ENCODE results near the gene FCN2.
"Not testable (repeated sequence)": the region's sequence is repeated elsewhere in the genome, so short reads cannot be mapped to it uniquely, and the experiment has no call there.

FCN2 gene

GRCh38 chr9:134847752-134848432 lies 32.7 kb upstream of the FCN2 start:
- no peak for DNase-seq

DNA sequence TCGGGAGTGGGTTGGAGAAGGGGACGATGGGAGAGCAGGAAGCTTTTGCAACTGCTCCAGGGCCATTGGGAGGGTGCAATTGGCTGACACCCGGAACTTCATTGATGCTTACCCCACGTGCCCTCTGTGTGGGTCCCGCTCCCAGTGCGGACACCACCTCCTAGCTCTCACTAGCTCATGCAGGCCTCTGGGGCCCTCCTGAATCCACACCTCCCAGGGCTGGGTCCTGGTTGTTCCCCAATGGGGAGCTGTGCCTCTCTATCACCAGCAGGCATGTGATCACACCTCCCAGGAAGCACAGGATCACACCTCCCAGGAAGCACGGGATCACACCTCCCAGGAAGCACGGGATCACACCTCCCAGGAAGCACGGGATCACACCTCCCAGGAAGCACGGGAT lies 32.1 kb upstream of the FCN2 start:
- DNase-seq: no peak

DNA sequence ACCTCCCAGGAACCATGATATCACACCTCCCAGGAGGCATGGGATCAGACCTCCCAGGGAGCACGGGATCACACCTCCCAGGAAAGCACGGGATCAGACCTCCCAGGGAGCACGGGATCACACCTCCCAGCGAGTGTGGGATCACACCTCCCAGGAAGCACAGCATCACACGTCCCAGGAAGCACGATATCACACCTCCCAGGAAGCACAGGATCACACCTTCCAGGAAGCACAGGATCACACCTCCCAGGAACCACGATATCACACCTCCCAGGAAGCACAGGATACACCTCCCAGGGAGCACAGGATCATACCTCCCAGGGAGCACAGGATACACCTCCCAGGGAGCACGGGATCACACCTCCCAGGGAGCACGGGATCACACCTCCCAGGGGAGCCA lies 30.0 kb upstream of the FCN2 start:
- DNase-seq: no peak

DNA sequence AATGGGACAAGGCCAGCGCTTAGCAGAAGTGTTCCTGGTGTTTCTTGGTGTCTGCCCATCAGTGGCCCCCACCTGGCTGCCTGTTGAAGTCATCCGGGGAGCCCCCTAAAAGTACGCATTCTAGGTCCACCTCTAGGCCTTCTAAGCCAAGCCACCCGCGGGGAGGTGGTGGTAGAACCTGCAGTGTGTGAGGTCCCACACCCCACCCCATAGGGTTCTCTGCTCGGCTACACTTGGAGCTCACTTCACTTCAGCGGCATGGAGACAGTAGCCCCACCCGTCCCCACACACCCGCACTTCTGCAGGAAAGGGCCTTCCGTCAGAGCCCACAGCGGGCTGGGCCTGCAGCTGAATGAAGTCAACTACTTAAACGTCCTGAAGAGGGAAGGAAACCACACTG lies 29.6 kb upstream of the FCN2 start:
- no peak for DNase-seq

- DNase-seq: no peak
These were observed 27.5 kb upstream of the FCN2 start for GRCh38 chr9:134852906-134853654.

- DNase-seq: no peak
These were observed 26.7 kb upstream of the FCN2 start for GRCh38 chr9:134853893-134854292.

DNA sequence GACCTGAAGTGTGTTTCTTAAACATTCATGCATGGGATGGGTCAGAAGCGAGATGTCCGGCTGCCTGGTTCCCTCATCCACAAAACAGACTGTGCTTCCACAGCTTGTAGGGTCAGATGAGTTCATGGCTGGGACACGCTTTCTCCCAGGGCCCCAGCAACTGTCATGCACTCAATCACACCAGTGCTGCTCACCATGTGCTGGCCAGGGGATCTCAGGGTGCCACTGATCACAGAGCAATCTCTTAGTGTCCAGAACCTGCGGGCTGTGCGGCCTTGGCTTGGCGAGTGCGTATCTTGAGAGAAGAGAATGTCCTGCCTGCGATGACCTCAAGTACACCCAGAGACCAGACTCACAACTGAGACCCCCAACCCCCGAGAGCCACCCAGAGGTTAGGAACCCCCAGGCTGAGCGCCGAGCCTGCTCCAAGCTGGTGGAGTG lies 26.0 kb upstream of the FCN2 start:
- no peak for DNase-seq

GRCh38 chr9:134855231-134855899 lies 25.2 kb upstream of the FCN2 start:
- no peak for DNase-seq

- no peak for DNase-seq
These were observed 24.7 kb upstream of the FCN2 start for GRCh38 chr9:134855900-134856377.

- not testable (repeated sequence) for DNase-seq
These were observed 23.2 kb upstream of the FCN2 start for GRCh38 chr9:134857451-134857850.

- DNase-seq: no peak
These were observed 22.4 kb upstream of the FCN2 start for GRCh38 chr9:134858051-134858841.

DNA sequence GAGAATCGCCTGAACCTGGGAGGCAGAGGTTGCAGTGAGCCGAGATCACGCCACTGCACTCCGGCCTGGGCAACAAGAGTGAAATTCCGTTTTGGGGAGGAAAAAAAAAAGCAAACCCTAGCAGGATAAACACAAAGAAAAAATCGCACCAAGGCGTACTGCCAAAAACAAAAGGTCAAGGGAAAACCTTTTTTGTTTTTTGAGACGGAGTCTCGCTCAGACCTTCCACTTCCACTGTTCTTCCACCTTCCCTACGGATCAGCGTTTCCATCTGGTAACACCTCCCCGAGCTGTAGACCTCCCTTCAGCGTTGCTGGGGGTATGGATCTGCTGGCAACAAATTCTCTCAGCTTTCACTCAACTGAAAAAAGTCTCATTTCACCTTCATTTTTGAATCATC lies 20.1 kb upstream of the FCN2 start:
- no peak for DNase-seq

DNA sequence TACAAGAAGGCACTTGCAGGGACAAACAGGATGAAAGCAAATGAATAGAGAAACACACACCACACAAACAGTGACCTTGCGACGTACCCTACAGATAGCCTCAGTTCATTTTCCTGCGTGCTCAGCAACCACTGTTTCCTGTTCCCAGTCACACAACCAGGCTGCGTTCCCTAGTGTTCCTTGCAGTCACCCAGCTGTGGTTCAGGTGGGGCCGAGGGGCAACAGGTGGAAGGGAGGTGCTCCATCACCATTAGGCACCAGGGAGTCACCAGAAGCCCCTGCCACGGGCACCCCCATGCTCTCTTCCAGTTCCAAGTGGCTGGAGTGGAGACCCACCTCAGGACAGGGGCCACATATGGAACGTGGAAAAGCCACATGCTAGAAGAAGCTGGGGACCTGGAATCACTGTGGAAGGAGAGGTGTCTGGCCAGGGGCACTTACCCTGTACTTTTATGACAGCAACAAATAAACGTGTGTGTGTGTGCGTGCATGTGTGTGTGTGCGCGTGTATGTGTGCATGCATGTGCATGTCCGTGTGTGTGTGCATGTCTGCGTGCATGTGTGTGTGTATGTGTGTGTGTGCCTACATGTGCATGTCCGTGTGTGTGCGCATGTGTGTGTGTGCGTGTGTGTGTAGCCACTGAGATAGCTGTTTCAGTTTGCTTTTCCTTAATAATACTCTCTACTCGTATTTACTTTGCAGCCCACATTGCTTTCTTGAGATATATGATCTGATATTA lies 18.8 kb upstream of the FCN2 start:
- DNase-seq: no peak

GRCh38 chr9:134863306-134863902 lies 17.2 kb upstream of the FCN2 start:
- DNase-seq: no peak

DNA sequence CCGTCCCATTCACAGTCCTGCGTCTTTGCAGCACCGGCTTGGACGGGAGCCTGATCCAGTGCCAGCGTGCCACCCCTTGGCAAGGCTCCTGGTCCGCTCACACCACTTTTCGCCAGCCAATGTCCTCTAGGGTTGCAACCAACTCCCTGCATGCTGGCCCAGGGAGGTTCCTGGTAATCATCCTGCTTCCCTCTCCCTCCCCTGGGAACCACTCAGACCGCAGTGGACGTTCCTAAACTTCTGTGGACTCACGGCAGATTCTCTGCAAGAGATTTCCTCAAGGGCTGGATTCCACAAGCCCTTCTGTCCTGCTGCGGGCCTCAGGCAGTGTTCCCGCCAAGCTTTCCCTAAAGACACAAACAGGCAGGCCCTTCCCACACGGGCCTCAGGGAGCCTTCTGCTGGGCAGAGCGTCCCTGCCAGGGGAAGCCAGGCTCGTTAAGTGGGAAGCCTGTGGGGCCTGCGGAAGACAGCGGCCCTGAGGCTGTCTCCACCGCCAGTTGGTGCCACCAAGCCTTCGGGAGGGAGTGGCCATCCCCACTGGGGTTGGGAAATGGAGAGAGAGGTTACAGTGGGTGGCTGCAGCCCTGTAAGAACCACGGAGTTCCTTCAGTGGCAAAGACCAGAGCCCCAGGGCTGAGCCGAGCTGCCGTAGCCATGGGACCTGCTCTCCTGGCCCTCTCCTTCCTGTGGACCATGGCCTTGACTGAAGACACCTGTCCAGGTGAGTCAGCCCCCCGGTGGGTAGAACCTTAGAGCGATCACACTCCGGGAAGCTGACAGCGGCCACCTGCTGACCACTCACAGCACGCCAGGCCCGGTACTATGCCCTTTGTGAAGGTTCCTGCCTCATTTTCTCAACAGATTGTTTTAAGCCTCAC lies 16.4 kb upstream of the FCN2 start:
- DNase-seq: no peak

DNA sequence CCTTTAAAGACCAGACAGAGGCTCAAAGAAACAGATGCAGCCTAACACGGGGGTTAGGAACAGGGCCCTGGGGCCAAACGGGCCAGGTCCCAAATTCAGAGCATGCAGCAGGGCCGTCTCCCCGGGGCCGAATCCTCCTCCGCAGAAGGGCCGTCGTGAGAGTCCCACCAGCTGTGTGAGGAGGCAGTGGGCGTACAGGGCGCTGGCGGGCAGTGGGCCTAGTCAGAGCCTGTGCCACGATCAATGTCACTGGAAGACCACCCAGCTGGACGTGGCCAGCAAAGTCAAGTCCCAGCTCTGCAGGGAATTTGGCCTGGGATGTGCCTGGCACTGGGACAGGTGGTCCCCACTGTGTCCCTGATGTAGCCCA lies 15.8 kb upstream of the FCN2 start:
- no peak for DNase-seq

DNA sequence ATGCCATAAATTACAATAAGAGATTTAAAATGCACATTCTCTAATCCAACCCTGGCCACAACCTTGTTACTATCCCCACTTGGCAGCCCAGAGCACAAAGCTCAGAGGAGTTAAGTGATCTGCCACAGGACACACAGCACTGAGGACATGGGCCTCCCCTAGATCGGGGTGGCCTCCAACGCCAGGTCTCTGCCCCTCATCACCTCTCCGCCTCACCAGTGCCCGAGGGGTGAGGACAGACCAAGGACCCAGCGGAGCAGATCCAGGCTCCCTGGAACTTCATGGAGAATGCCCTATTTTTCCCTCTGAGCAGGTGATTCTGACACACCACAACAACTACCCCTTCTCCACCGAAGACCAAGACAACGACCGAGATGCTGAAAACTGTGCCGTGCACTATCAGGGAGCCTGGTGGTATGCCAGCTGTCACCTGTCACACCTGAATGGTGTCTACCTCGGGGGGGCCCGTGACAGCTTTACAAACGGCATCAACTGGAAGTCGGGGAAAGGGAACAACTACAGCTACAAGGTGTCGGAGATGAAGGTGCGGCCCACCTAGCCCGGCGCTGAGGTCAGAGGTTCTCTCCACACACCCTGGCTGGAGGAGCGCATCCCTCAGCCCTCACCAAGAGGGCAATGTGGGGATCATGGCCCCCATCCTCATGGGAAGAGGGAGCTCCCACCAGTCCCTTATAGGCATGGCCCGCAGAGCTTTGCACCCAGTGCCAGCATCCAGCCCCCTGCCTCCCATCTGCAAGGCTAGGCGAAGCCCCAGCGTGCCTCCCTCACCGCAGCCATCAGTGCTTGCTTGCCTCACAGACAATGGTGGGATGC lies 12.5 kb upstream of the FCN2 start:
- no peak for DNase-seq

- DNase-seq: peak in 1 of 2 experiments; percentile 63
These were observed 11.7 kb upstream of the FCN2 start for GRCh38 chr9:134868751-134869553.
